Fibroblast of gingiva (primary cell): ENCODE data around the gene TMEM123.
"Not testable (repeated sequence)": the region's sequence is repeated elsewhere in the genome, so short reads cannot be mapped to it uniquely, and the experiment has no call there.

Experiments used
- DNase-seq: peaks from one replicate; pipeline ENCODE4 v3.0.0-alpha.2; 2011; ENCODE audit warnings: low read depth

The TMEM123 gene

GRCh38 chr11:102448869-102449224 is 3.7 kb downstream of the TMEM123 start:
- no peak for DNase-seq

GRCh38 chr11:102447941-102448868 is 4.4 kb downstream of the TMEM123 start:
- no peak for DNase-seq

- DNase-seq, result no peak
Observed at GRCh38 chr11:102447193-102447592, 5.4 kb downstream of the TMEM123 start.

- peak; percentile 29 for DNase-seq
Observed at GRCh38 chr11:102446606-102447005, 6.0 kb downstream of the TMEM123 start.

GRCh38 chr11:102444693-102445092 is 7.9 kb downstream of the TMEM123 start:
- not testable (repeated sequence) for DNase-seq

- DNase-seq, result not testable (repeated sequence)
Observed at GRCh38 chr11:102444142-102444541, 8.4 kb downstream of the TMEM123 start.

- not testable (repeated sequence) for DNase-seq
Observed at GRCh38 chr11:102439063-102439363, 13.6 kb downstream of the TMEM123 start.

GRCh38 chr11:102438311-102439062 is 14.1 kb downstream of the TMEM123 start:
- no peak for DNase-seq

GRCh38 chr11:102437727-102438126 is 14.8 kb downstream of the TMEM123 start:
- no peak for DNase-seq

- DNase-seq, result no peak
Observed at GRCh38 chr11:102436976-102437375, 15.6 kb downstream of the TMEM123 start.

- DNase-seq, result peak; percentile 79
Observed at GRCh38 chr11:102436561-102436960, 16.0 kb downstream of the TMEM123 start.

GRCh38 chr11:102435688-102436087 is 16.9 kb downstream of the TMEM123 start:
- DNase-seq, result no peak

GRCh38 chr11:102433571-102433970 is 19.0 kb downstream of the TMEM123 start:
- DNase-seq, result not testable (repeated sequence)

- not testable (repeated sequence) for DNase-seq
Observed at GRCh38 chr11:102432560-102432959, 20.0 kb downstream of the TMEM123 start.

GRCh38 chr11:102431404-102431803 is 21.2 kb downstream of the TMEM123 start:
- DNase-seq, result no peak

GRCh38 chr11:102430158-102430836 is 22.3 kb downstream of the TMEM123 start:
- no peak for DNase-seq

- DNase-seq, result no peak
Observed at GRCh38 chr11:102429691-102430090, 22.9 kb downstream of the TMEM123 start.

GRCh38 chr11:102429226-102429625 is 23.3 kb downstream of the TMEM123 start:
- DNase-seq, result no peak

- no peak for DNase-seq
Observed at GRCh38 chr11:102428696-102429095, 23.9 kb downstream of the TMEM123 start.

- no peak for DNase-seq
Observed at GRCh38 chr11:102427068-102427467, 25.5 kb downstream of the TMEM123 start.

- DNase-seq, result no peak
Observed at GRCh38 chr11:102426570-102426969, 26.0 kb downstream of the TMEM123 start.

GRCh38 chr11:102426000-102426399 is 26.6 kb downstream of the TMEM123 start:
- no peak for DNase-seq

- DNase-seq, result no peak
Observed at GRCh38 chr11:102423936-102424335, 28.6 kb downstream of the TMEM123 start.
